ENCODE data around the gene NFKBIZ. TPM values are rescaled to one million over a fixed set of nuclear protein-coding genes. Genes with fewer than 3 reads are reported as not detected.

NFKBIZ gene
- total RNA-seq, 1 experiment from 2014 or later = 15.1 TPM

GRCh38 chr3:101838691-101839090 lies 10.6 kb upstream of the NFKBIZ start:
- ChIA-PET CTCF (no interaction called here), POLR2A (interaction anchor here (1.2 kb wide), 1 partner anchor 11 kb away, joined by 5 read pairs; the partner anchor contains the start of gene NFKBIZ)
- ATAC-seq = no peak
- Mint-ChIP-seq H3K4me3 (no peak overlapping the region), H3K27me3 (ENCODE audit: low read depth) (no peaks in the 10 kb centered on the region; the same call in 1 of the 2 replicates), H3K36me3 (no peaks in the 10 kb centered on the region), H3K27ac (no peak overlapping the region), H3K9me3 (no peaks in the 10 kb centered on the region), H3K4me1 (peaks cover 43% of the 10 kb centered on the region)
- TF ChIP-seq ZNF671 (CRISPR knock-in tag; IDR thresholded peaks at IDR 0.05) = no peak
- TF ChIP-seq FOXP4 (CRISPR knock-in tag; IDR thresholded peaks at IDR 0.05) = no peak
- TF ChIP-seq, protein P1, sequence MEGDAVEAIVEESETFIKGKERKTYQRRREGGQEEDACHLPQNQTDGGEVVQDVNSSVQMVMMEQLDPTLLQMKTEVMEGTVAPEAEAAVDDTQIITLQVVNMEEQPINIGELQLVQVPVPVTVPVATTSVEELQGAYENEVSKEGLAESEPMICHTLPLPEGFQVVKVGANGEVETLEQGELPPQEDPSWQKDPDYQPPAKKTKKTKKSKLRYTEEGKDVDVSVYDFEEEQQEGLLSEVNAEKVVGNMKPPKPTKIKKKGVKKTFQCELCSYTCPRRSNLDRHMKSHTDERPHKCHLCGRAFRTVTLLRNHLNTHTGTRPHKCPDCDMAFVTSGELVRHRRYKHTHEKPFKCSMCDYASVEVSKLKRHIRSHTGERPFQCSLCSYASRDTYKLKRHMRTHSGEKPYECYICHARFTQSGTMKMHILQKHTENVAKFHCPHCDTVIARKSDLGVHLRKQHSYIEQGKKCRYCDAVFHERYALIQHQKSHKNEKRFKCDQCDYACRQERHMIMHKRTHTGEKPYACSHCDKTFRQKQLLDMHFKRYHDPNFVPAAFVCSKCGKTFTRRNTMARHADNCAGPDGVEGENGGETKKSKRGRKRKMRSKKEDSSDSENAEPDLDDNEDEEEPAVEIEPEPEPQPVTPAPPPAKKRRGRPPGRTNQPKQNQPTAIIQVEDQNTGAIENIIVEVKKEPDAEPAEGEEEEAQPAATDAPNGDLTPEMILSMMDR (IDR thresholded peaks at IDR 0.05) = no peak
- no peak for TF ChIP-seq TEAD4 (CRISPR knock-in tag; IDR thresholded peaks at IDR 0.05)
- TF ChIP-seq ATF1 (CRISPR knock-in tag; IDR thresholded peaks at IDR 0.05) = no peak
- TF ChIP-seq E2F4 (CRISPR knock-in tag; IDR thresholded peaks at IDR 0.05; ENCODE audit: borderline replicate concordance, low read depth) = no peak
- TF ChIP-seq, protein P2, sequence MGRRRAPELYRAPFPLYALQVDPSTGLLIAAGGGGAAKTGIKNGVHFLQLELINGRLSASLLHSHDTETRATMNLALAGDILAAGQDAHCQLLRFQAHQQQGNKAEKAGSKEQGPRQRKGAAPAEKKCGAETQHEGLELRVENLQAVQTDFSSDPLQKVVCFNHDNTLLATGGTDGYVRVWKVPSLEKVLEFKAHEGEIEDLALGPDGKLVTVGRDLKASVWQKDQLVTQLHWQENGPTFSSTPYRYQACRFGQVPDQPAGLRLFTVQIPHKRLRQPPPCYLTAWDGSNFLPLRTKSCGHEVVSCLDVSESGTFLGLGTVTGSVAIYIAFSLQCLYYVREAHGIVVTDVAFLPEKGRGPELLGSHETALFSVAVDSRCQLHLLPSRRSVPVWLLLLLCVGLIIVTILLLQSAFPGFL (CRISPR knock-in tag; IDR thresholded peaks at IDR 0.05; ENCODE audit: borderline replicate concordance) = no peak
- no peak for TF ChIP-seq NR2C2 (CRISPR knock-in tag; IDR thresholded peaks at IDR 0.05)
- TF ChIP-seq ZNF532 (CRISPR knock-in tag; IDR thresholded peaks at IDR 0.05; ENCODE audit: borderline replicate concordance) = no peak
- TF ChIP-seq, protein P3, sequence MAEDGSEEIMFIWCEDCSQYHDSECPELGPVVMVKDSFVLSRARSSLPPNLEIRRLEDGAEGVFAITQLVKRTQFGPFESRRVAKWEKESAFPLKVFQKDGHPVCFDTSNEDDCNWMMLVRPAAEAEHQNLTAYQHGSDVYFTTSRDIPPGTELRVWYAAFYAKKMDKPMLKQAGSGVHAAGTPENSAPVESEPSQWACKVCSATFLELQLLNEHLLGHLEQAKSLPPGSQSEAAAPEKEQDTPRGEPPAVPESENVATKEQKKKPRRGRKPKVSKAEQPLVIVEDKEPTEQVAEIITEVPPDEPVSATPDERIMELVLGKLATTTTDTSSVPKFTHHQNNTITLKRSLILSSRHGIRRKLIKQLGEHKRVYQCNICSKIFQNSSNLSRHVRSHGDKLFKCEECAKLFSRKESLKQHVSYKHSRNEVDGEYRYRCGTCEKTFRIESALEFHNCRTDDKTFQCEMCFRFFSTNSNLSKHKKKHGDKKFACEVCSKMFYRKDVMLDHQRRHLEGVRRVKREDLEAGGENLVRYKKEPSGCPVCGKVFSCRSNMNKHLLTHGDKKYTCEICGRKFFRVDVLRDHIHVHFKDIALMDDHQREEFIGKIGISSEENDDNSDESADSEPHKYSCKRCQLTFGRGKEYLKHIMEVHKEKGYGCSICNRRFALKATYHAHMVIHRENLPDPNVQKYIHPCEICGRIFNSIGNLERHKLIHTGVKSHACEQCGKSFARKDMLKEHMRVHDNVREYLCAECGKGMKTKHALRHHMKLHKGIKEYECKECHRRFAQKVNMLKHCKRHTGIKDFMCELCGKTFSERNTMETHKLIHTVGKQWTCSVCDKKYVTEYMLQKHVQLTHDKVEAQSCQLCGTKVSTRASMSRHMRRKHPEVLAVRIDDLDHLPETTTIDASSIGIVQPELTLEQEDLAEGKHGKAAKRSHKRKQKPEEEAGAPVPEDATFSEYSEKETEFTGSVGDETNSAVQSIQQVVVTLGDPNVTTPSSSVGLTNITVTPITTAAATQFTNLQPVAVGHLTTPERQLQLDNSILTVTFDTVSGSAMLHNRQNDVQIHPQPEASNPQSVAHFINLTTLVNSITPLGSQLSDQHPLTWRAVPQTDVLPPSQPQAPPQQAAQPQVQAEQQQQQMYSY (CRISPR knock-in tag; IDR thresholded peaks at IDR 0.05) = no peak
- TF ChIP-seq NR1H2 (CRISPR knock-in tag; IDR thresholded peaks at IDR 0.05) = no peak
- no peak for TF ChIP-seq E2F5 (CRISPR knock-in tag; IDR thresholded peaks at IDR 0.05)
- no peak for TF ChIP-seq E2F1 (CRISPR knock-in tag; IDR thresholded peaks at IDR 0.05)
- TF ChIP-seq USF1 (CRISPR knock-in tag; IDR thresholded peaks at IDR 0.05) = no peak
- no peak for TF ChIP-seq SMAD3 (CRISPR knock-in tag; IDR thresholded peaks at IDR 0.05; ENCODE audit: borderline replicate concordance)
- no peak for DNase-seq (ENCODE audit: low spot score)

All from WTC11 (cell line).